HG02884 (cell line): ENCODE measurements around the gene RAB43.
"Not testable (repeated sequence)": the region's sequence is repeated elsewhere in the genome, so short reads cannot be mapped to it uniquely, and the experiment has no call there.

Experiments used
- ATAC-seq: cut with Tn5 transposase; IDR thresholded peaks from one replicate; pipeline ENCODE4 v1.9.1; 2021; ENCODE audit warnings: mild to moderate bottlenecking, moderate library complexity; ENCODE audit not compliant: unreplicated experiment

Gene RAB43

DNA sequence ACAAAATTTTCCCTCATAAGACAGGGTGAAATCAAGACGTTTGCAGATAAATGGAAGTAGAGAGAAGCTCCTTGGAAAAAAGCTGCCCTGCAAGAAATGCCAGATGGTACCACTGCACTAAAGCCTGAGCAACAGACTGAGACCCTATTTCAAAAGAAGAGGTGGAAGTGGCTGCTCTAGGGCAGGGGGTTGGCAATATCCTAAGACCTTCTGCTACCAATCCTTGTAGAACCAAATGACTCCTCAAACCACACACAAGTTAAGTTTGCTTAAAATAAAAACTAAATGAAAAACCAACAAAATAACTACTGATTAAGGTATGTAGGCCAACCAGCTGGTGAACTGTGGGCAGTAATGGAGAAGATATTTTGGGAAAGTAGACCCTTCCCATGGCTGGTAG is 21.3 kb downstream of the RAB43 start:
- ATAC-seq, result no peak

DNA sequence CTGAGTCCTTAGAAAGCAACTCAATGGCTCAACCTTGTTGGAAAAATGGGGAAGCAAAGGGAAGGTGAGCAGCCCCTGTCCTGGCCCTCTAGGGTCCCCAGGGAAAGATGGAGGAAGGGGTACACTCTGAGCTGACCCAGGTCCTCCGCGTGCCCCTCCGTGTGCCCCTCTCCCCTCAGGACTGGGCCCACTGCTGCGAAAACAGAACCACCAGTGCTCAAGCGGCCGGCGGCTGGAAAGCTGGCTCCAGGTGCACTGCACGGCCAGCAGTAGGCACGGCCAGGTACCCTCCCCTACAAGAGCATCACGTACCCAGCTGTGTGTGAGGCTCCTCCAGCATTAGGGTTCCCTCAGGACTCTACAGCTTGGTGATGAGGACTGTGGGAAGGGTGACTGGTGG is 26.3 kb downstream of the RAB43 start:
- ATAC-seq, result no peak

DNA sequence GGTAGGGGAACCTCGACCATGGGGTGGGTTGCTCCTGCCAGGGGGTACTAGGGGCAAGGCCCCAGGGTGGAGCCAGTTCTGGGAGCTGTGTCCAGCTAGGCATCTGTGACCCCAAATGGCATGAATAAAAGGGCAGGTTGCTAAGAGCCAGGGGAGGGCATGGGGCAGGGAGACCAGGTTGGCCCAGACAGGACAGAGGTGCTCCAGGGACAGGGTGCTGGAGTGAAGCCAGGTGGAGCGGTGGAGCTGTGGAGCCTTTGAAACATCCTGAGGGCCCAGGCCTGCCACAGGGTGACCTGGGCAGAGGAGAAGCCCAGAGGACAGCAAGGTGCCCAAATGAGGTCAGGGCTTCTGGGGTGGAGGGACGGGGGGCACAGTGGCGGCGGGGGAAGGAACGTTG is 33.3 kb downstream of the RAB43 start:
- not testable (repeated sequence) for ATAC-seq

DNA sequence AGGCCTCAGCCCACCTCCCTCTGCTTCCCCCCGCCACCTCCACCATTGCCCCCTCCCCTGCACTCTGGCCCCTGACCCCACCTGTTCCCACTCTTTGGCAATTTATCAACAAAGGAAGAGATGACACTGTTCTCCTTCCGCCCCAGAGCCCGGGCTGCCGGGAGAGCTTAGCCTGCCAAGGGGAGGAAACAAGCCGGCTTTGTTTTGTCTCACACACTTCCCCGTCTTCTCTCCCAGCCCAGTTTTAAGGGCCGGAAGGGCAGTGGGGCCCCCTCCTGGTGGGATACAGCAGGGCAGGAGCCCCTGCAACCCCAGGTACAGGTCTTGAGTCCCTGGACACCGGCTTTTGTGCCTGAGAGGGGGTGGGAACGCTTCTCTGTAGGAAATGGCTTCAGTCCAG is 33.7 kb downstream of the RAB43 start:
- not testable (repeated sequence) for ATAC-seq

DNA sequence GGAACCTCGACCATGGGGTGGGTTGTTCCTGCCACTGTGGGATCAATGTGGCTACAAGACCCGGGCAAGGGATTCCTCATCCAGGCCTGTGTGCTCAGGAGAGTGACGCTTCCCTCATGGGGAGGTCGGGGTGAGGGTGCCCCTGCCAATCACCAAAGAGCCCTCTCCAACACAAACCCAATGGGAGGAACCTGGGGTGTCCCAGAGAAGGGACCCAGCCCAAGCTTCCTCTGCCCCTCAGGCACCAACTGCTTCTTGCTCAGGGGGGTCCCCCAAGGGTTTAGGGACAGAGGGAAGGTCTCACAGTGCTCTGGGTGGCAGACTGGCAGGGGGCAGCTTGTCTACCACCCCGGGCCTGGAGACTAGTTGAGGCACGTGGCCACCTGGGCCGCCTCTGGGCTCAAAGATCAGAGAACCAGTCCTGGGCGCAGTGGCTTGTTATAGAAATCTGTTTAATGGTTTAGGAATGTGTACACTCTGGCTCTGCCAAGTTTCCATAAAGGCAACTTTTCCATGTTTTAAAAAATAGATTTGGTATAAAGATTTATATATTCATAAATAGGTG is 34.4 kb downstream of the RAB43 start:
- ATAC-seq, result no peak

DNA sequence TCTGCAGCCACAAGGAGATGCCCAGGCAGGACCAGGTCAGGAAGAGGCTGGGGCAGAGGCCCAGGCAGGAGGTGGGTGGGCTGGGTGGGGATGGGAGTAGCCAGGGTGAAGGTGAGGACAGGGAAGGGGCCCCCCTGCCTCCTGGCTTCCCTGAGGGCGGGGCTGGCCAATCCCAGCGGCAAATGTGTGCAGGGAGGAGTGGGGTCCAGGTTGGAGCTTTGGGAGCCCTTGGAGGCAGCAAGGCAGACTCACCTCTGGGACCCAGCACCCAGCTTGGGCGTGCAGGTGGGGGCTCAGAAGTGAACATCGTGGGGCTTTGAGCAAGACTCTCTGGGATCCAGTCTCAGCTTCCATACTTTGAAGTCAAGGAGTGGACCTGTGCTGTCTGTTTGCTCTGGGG is 35.8 kb downstream of the RAB43 start:
- ATAC-seq, result no peak

DNA sequence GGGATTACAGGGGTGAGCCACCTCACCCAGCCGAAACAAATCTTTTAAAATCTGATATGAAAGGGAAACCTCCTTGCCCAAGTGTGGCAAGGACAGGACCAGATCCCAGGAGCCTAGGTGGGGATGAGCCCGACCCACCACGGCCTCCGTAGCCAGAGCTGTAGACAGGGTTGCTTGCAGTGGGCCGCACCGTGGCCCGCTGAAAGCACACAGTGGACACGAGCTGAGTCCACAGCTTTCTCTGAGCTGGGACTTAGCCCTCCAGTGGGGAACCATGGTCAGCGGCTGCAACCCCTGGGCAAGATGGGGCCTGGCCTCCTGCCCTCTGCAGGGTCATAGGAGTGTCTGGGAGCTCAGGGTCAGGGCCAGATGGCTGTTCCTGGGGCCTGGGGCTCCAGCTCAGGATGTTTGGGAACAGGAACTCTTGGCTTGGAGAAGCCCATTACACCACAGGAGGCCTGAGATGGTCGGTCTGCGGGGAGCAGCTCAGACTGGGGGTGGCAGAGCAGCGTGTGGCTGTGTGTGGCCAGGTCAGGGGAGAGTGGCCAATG is 36.4 kb downstream of the RAB43 start:
- ATAC-seq, result no peak

DNA sequence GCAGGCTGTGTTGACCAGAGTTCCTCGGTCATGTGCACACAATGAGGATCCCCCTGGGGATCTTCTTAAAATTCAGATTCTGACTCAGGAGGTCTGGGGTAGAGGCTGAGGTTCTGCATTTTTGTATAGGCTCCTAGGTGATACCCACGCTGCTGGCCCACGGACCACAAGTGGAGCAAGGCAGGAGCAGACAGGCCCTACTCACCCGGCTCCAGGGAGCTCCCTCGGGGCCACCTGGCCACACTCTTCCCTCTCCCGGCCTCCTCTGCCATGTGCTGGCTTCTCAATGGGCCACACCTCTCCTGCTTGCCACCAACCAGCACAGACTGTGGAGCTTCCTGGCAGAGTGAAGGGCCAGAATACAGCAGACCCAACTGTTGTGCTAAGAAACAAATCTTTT is 37.1 kb downstream of the RAB43 start:
- no peak for ATAC-seq

DNA sequence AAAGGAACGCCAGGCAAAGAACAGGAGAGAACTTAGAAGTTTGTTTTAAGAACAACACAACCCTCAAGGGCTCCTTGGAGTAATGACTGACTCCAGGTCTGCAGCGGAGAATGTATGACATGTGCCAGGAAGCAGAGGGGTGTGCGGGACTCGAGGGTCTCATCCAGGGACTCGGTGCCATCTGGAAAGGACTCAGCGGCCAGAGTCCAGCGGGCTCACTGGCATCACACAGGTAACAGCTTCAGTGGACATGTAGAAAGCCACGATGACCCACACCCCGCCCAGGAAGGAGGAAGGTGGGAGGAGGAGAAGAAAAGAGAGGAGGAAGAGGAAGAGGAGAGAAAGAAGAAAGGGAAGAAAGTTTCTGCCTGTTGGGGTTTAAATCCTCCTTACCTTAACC is 39.6 kb downstream of the RAB43 start:
- ATAC-seq, result no peak

DNA sequence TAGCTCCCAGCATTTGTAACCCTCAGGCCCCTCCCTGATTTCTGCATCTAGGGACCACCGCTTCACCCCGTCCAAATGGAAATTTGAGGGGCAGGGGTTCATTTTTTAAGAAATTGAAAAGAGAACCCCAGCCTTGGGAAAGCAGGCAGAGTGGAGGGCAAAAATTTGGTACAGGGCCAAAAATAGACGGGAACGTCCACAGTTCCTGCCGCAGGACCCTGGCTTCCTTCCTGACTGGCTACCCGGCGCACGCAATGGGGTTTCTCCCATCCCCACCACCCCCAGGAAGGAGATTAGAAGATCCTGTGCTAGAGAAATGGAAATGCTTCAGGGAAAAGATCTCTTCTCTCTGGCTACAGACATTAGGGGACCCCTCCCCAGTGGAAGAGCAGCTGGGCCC is 40.1 kb downstream of the RAB43 start:
- no peak for ATAC-seq

DNA sequence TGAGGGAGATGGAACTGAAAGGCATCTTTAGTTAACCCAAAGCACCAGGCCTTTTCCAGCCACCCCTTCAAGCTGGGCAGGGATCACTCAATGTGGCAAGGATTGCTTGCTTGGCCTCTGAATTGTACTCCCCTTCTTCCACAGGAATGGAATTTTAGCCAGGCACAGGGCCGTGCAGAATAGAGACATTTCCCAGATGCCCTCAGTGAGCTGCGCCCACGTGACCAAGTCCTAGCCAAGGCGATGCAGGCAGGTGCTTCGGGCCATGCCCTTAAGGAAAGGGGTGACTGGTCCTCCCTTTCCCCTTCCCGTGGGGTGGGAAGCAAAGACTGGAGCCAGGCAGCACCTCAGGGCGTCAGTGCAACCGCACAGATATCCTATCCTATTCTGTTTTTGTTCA is 43.1 kb downstream of the RAB43 start:
- ATAC-seq, result no peak

DNA sequence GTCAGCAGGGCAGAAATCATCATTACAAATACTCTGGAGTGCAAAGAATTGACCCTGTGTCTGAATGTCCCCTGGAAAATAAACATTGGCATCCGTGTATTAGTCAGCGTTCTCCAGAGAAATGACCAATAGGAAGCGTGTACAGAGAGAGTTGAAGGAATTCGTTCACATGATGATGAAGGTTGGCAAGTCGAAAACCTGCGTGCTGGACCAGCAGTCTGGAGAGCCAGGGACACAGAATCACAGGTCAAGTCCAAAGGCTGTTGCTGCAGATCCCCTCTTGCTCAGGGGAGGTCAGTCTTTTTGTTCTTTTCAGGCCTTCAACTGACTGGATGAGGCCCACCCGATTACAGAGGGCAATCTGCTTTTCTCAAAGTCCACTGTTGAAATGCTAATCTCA is 44.4 kb downstream of the RAB43 start:
- no peak for ATAC-seq

DNA sequence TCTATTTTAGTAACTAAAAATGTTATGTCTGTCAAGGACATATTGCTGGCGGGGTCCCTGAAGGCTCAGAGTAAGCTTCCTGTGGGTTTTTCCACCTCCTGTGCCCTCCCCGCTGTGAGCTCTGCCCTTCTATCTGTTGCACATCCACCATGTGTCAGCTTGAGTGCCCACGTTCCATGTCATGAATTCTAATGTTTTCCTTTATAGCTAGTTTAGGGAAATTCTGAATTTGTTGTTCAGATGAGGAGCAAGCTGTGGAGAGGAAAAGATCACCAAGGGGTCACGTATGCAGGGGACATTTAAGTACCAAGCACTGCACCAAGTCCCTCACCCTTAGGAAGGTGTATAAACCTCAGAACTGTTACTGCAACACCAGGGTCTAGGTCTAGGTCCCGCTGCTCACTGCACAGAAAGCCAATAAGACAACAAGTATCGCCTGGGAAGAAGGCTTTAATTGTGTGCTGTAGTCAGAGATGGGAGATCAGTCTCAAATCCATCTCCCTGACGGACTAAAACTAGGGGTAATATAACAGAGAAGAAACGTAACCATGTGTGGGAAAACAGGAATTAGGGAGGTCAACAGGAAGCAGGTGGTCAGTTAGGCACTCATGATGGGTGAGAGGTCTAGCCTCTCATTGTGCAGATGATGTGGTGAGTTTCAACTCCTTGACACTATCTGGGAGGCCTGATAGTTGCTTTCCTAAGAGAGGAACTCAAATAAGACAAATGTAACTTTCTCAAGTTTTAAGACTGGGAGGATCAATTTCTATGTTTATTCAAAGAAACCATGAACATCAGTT is 51.3 kb downstream of the RAB43 start:
- no peak for ATAC-seq

DNA sequence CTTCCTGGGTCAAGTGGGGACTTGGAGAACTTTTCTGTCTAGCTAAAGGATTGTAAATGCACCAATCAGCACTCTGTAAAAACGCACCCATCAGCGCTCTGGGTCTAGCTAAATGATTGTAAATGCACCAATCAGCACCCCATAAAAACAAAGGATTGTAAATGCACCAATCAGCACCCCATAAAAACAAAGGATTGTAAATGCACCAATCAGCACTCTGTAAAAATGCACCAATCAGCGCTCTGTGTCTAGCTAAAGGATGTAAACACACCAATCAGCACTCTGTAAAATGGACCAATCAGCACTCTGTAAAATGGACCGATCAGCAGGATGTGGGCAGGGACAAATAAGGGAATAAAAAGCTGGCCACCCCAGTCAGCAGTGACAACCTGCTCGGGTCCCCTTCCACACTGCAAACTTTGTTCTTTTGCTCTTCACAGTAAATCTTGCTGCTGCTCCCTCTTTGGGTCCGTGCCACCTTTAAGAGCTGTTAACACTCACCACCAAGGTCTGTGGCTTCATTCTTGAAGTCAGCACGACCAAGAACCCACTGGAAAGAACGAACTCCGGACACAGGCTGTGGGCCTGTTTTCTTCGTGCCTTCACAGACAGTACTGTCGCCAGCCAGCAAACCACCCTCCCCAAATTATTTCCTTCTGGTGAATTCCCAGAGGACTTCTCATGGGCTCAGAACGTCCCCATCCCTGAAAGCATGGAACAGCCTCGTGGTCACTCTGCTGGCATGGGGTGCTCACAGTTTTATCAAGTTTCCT is 52.1 kb downstream of the RAB43 start:
- not testable (repeated sequence) for ATAC-seq

DNA sequence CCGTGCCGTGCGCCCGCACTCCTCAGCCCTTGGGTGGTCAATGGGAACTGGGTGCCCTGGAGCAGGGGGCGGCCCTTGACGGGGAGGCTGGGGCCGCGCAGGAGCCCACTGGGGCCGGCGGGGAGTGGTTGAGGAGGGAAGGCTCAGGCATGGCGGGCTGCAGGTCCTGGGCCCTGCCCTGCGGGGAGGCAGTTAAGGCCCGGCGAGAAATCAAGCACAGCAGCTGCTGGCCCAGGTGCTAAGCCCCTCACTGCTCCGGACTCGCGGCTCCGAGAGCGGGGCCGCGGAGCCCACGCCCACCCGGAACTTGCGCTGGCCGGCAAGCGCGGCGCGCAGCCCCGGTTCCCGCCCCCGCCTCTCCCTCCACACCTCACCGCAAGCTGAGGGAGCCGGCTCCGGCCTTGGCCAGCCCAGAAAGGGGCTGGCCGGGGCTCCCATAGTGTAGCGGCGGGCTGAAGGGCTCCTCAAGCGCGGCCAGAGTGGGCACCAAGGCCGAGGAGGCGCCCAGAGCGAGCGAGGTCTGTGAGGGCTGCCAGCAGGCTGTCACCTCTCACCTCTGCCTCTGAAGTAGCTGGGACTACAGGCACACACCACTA is 53.2 kb downstream of the RAB43 start:
- ATAC-seq, result no peak

DNA sequence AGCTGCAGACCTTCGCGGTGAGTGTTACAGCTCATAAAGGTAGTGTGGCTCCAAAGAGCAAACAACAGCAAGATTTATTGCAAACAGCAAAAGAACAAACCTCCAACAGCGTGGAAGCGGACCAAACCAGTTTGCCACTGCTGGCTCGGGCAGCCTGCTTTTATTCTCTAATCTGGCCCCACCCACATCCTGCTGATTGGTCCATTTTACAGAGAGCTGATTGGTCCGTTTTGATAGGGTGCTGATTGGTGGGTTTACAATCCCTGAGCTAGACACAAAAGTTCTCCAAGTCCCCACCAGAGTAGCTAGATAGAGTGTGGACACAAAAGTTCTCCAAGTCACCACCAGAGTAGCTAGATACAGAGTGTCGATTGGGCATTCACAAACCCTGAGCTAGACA is 53.9 kb downstream of the RAB43 start:
- ATAC-seq, result not testable (repeated sequence)

DNA sequence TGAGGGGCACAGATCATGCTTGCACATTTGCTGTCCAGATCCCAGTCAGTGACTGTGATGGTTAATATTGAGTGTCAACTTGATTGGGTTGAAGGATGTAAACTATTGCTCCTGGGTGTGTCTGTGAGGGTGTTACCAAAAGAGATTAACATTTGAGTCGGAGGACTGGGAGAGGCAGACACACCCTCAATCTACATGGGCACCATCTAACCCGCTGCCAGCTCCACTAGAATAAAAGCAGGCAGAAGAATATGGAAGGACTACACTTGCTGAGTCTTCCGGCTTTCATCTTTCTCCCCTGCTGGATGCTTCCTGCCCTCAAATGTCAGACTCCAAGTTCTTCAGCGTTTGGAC is 55.9 kb downstream of the RAB43 start:
- ATAC-seq, result no peak

DNA sequence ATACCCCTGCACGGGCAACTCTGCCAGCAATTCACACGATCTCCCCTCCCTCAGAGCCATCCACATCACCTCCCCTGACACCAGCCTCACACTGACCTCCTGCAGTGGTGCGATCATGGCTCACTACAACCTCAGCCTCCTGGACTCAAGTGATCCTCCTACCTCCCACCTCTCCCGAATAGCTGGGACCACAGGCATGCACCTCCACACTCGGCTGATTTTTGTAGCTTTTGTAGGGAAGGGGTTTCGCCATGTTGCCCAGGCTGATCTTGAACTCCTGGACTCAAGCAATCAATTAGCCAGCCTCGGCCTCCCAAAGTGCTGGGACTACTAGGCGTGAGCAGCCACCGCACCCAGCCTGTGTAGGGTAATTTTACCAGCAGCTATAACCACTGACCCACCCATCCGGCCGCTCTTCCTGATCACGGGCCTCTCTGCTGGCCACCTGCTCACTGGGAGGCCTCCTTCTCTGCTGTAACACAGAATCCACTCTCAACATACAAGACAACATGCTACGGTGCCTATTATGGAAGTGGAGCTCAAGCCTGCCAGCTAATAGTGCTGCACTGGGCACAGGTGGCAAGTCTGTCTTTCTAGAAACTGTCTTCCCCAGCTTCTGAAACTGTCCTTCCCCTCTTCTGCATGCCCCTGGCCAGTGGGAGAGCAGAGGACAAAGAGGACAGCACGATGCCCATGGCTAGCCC is 56.4 kb downstream of the RAB43 start:
- no peak for ATAC-seq

DNA sequence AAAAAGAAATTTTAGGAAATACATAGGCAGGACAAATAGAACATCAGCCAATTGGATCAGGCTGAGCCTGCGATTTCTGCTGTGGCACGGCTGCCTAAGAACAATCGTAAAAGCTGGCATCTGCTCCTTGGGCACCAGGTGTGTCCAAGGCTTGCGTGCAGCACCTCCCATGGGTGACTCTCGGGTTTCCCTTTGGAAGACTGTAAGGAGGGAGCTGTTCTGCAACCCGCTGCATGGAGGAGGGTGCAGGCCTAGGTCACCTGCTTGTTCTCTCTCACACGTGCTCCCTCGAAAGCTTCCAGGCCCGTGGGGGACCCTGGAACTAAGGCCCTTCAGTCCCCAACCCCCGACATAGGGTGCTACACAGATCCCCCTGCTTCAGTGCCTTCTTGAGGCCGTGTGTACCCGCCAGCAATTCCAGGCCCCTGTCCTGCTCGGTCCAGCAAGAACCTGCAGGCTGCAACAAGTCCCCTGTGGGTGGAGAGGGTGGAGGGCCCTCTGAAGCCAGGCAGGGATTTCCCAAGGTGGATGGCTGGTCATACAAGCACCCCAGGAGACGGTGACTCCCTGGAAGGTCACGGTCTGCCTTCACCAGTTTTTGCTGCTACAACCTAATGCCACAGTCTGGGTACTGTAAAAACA is 57.6 kb downstream of the RAB43 start:
- no peak for ATAC-seq

DNA sequence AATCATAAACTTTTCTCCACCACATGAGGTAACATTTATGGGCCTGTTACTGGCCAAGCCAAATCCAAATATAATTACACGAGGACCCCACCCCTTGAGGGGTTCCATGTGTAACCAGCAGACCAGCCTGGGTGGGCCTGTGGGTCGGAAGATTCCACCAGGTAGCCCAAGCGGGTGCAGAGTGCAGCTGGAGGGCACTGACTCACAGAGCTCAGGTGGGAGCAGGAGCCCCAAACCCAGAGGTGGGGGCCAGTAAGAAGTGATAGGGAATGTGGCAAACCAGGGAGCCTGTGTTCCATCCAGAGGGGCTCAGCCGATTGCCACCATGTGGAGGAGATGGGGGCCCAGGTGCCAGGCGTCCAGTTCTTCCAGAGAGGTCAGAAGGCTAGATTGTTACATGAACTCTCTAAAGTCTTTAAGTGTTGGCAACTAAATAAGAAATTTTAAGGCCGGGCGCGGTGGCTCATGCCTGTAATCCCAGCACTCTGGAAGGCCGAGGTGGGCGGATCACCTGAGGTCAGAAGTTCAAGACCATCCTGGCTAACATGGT is 58.4 kb downstream of the RAB43 start:
- ATAC-seq, result no peak
